GM21360 (cell line): ENCODE data around the gene CCDC124.

Experiments
- ATAC-seq: cut with Tn5 transposase; IDR thresholded peaks from one replicate; pipeline ENCODE4 v1.9.1; 2021; ENCODE audit warnings: mild to moderate bottlenecking, moderate library complexity; ENCODE audit not compliant: unreplicated experiment

Gene CCDC124

DNA sequence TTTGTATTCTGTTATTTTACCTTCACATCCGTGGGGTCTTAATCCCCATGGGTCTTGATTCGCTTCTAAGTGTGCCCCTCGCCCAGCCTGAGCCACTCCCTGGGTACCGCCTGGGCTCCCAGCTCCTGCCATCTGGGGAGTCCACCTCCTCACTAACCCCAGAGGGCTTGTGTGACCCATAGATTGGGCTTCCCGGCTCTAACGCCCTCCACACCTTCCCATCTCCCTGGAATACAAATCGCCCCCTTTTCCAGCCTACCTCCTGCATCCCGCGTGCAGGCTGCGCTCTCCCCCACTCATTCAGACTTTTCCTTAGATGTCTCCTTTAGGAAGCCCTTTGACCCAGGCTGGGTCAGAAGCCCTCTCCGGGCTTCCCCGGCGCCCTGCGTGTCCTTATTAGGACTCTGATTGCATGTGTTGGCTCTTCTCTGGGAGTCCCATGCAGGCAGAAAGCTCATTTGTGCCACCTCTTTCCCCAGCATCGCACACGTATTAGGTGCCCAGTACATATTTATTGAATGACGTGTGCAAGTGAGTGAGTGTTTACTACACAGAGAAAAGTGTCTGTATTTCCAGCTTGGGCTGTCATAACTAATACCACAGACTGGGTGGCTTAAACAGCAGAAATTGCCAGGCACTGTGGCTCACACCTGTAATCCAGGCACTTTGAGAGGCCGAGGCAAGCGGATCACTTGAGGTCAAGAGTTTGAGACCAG lies 757 bp downstream of the CCDC124 start:
- no peak for ATAC-seq

DNA sequence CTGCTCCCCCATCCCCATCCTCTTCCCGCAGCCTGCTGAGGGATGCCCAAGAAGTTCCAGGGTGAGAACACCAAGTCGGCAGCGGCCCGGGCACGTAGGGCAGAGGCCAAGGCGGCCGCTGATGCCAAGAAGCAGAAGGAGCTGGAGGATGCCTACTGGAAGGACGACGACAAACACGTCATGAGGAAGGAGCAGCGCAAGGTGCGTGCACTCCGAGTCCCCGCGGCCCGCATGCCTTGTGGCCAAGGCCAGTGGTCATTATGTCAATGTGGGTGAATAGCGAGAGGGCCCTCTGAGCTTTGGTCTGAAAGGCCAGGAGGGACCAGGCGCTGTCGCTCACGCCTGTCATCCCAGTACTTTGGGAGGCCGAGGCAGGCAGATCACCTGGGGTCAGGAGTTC lies 3.6 kb downstream of the CCDC124 start:
- no peak for ATAC-seq

DNA sequence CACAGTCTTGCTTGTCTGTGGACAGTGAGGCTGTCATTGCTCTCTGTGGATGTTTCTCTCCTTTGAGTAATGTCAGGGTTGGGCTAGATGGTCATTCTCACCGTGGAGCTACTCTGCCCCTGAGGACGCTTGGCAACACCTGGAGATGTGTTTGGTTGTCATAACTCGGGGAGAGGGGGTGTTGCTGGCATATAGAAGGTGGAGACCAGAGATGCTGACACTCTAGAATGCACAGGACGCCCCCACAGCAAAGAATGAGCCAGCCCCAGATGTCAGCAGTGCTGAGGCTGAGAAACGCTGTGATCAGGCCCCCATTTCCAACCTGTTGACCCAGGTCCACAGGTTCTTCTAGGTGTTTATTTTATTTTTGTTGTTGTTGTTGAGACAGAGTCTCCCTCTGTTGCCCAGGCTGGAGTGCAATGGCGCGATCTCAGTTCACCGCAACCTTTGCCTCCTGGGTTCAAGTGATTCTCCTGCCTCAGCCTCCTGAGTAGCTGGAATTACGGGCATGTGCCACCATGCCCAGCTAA lies 4.6 kb downstream of the CCDC124 start:
- ATAC-seq: no peak

DNA sequence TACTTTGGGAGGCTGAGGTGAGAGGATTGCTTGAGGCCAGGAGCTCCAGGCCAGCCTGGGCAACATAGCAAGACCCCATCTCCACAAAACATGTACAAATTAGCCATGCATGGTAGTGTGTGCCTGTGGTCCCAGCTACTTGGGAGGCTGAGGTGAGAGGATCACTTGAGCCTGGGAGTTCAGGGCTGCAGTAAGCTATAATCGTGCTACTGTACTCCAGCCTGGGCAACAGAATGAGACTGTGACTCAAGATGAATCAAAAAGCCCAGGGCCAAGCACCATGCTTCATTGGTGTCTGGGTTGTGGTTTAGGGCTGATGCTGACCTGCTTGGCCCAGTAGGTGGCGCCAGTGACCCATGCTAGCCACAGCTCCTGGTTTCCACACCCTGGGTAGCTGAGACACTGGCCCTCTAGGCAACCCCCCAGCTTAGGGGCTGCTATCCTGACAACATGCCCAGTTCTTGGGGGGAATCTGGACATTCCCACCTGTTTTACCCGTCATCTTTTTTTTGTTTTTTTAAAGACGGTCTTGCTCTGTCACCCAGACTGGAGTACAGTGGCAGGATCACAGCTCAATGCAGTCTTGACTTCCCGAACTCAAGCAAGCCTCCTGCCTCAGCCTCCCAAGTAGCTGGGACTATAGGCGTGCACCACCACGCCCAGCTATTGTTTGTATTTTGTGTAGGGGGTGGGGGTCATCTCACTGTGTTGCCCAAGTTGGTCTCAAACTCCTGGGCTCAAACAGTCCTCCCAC lies 5.5 kb downstream of the CCDC124 start:
- no peak for ATAC-seq

DNA sequence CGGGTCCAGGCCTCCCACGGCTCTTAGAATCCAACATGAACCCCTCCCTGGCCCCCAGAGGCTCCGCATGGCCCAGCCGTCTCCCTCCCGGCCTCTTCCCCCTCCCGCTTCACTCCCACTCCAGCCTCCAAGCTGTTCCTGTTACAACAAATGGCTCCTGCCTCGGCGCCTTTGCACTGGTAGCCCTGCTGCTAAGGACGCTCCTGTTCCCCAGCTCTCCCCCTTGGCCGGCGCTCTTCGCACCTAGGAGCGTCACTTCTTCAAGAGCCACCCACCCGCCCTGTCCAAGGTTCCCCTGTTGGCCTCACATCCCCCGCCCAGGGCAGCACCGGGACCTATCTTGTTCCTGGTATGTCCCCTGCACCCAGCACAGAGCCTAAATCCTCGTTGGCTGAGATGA lies 9.4 kb downstream of the CCDC124 start:
- no peak for ATAC-seq

DNA sequence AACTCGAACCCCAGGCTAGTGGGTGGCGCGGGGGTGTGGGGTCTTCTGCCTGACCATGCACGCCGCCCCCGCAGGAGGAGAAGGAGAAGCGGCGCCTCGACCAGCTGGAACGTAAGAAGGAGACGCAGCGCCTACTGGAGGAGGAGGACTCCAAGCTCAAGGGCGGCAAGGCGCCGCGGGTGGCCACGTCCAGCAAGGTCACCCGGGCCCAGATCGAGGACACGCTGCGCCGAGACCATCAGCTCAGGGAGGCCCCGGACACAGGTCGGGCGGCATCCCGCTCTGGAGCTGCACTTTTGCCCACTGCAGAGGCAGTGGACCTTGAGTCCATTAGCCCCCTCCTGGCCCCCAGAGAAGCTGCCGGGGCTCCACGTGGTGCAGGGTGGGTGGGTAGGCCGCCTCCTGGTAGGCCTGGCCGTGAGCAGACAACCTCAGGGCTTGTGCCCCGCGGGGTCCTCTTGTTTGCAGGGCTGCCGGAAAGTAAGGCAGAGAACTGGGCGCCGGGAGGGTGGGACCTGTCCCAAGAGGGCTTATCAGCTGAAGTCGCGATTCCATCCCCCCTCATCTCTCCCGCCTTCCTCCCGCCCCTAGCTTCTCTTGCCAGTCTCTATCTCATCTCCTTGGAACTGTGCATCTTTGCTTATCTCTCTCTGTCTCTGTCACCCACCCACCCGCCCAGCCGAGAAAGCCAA lies 9.9 kb downstream of the CCDC124 start:
- no peak for ATAC-seq

DNA sequence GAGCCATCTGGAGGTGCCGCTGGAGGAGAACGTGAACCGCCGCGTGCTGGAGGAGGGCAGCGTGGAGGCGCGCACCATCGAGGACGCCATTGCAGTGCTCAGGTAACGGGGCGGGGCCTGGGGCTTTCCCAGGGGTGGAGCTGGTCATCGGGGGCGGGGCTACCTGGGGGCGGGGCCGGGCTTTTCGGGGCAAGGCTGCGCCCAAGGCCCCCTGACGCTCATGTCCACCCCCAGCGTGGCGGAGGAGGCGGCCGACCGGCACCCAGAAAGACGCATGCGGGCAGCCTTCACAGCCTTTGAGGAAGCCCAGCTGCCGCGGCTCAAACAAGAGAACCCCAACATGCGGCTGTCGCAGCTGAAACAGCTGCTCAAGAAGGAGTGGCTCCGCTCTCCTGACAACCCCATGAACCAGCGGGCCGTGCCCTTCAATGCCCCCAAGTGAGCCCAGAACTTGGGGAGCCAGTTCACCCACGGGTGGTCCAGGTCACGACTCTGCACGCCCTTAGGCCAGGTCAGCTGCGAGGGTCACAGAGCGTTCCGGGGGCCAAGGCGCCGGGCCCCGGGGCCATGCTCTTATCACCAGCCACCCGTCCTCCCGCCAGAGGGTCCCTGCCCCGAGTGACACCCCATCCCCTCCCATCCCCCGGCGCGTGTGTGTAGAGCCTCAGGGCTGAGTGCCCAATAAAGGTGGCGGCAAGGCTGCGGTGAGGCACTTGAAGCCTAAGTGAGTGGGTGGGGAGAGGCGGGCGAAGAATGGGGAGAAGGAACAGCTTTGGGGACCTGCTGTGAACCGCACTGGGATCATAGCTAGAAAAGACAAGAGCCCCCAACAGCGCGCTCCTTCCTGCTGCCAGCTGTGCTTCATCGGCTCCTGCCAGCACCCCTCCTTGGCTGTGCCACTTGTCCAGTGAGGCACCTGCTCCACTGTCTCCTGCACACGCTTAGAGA lies 10.7 kb downstream of the CCDC124 start:
- no peak for ATAC-seq

DNA sequence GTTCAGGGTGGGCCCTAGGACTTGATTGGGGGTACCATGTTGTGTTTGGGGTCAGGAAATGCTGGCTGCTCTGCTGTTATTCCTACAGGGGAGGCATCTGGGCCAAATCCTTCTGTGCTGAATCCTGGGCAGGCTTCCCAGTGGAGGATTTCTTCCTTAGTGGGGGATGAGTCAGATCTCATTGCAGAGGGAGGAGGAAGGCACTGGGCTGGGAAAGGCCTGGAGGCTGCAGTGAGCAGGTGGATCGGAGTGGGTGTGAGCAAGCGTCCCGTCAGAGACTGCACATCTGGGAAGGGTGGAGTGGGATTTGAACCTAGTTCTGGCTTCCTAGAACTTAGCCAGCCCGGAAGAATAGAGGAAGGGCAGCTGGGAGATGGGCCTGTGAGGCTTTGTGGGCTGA lies 11.5 kb downstream of the CCDC124 start:
- ATAC-seq: no peak

DNA sequence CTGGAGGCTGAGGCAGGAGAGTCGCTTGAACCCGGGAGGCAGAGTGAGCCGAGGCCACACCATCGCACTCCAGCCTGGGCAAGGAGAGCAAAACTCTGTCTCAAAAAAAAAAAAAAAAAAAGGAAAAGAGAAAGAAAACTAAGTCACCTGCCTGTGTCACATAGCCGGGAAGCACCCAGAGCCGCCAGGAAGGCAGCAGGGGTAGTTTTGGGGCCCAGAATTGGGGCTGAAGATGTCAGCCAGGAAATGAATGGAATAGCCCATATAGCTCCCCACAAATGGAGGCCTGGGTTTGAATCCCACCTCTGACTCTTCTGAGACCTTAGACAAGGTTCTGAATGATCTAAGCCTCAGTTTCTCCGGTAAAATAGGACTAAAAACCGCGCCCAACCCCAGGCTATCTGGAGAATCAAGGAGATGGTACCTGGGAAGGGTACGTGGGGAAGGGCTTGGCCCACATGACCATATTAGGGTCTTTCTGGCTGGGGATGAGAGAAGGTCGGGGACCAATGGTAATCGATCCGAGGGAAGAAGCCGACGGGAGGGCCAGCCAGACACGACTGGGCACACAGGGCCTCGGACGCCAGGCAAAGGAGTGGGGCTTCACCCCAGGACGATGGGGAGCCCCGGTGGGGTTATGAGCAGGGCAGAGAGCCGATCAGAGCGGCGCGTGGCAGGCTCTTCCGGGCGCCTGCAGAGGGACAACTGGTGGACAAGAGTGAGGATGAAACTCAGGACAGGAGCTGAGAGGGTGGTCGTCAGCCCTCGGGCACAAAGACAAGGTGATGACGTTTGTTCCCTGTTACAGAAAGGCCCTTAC lies 14.4 kb downstream of the CCDC124 start:
- ATAC-seq: peak; percentile 30

DNA sequence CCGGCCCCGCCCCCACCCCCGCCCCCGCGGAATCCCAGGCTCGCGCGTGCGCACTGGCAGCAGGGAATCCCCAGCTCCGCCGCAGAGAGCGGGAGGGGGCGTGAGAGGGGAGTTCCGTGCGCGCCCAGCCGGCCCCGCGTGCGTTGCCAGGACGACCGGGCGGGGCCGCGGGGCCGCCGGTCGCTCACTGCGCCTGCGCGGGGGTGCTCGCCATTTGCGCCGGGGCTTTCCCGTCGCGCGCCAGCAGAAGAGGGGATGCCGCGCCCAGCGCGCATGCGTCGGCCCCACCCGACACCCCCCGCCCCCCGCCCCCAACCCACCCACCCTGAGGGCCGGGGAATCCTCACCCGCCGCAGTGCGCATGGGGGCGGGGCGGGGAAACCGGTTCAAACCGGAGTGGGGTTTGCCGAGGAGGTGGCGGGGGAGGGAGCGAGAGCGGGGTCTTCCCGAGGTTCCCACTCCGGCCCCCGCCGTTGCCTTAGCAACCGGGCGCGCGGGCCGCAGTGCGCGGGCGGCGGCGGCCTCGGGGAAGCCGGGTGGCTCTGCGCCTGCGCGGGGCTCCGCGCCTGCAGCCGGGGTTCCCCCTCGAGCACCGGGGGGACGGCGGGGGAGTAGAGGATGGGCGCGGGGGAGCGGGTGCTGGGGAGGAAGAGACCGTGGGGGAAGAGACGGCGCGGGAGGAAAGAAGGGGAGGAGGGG lies 15.1 kb downstream of the CCDC124 start:
- peak; percentile 47 for ATAC-seq

DNA sequence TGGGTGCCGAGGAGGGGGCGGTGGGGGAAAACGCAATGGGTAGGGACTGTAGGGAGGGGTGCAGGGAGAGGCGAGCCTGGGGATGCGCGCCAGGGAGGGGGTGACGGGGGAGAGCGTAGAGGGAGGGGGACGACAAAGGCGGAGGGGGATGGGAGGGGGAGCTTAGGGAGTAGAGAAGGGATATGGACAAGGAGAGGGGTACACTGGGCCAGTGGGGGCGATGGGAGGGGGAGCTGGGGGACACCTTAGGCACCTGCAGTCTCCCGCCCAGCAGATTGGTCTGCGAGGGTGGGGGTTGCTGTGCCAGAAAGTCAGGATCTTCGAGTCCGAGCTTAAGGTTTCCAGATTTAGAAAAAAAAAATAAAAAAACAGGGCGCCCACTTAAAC lies 15.7 kb downstream of the CCDC124 start:
- ATAC-seq: no peak

DNA sequence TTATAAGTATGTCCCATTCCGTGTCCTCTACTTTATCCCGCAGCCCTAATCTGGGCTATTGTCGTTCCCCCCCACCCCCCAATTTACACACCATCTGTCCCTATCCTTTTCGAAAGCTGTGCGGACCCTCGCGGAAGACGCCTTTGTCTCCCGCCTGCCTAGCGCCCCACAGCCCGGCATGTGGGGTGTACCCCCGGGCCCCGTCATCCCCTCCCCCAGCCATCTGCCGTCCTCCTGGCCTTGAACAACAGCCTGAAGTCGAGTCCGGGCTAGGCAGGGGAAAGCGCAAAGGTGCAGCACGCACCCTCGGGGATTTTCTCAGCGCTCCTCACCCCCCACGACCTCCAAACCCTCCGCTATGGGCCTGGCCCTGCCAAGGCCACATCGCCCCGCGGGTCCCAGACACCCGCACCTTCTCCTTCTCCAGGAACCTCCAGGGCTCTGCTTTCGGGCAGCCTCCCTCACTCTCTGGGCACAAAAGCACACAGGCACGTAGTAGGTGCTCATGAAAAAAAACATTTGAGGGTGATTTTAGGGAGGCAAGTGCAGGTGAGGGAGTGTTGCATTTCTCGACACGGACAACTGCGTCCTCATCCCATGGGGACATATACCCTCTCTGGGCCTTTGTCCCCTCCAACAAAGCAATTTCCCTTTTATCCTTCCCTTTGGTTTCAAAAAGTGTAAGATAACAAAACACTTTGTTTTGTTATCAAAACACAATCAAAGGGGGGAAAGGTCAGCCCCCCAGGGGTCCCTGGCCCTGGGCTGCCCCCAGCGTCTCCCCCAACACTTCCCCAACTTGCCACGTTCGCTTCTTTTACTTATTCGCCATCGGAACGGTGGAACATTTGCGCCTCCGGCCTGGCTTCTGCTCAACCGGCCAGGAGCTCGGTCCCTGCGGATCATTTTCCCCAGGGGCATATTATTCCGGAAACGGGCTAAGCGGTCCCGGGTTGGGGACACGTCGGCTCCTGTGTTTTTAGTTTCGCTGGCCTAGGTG lies 16.4 kb downstream of the CCDC124 start:
- no peak for ATAC-seq

DNA sequence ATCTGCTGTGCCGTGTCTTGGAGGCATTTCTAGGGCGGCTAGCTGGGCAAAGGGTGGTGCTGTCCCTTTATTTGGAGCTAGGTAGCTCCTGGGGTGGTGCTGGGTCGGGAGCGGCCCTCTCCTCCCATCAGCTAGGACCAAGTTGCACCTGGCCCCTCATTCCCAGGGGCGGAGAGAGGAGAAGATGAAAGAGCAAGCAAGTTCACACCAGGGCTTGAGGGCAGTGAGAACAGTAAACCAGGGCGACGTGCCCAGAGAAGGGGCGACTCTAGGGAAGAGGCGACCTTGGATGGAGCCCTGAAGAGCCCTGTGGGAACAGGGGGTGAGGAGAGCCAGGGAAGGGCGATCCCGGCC lies 17.1 kb downstream of the CCDC124 start:
- ATAC-seq: no peak

DNA sequence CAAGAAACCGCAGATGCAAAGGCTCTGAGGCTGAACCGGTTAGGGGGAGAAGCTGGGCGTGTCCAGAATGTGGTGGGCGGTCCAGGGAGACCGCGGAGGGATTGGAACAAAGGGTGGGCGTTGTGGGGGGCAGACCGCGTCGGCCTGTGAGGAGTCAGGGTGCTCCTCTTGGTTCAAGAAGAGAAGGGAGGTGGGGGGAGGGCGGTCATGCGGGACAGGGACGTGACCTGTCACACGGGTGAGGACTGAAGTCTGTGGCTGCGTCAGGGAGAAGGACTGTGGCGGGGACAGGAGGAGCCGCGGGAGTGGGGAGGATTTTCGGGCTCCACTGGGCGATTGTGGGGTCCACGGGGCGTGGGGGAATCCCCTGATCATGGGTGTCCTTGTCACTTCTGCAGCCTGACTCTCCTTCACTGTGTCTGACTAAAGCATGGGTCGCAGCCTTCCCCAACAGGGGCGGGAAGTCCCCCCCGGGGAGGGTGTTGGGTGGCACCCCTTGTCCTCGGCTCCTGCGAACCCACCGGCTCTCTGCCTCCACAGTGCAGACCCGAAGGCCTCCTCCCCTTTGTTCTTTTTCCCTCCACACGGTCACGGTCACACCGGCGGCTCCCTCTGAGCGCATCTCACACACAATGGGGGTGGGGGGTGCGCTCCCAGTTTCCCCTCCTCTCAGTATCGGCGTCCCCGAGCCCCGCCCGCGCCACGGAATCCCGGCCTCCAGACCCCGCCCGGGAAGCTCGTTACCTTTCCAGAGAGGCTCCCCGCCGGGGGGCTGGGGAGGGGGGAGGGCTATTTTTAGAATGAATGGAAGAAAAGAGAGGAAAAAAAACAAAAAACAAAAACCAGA lies 17.7 kb downstream of the CCDC124 start:
- ATAC-seq: no peak

DNA sequence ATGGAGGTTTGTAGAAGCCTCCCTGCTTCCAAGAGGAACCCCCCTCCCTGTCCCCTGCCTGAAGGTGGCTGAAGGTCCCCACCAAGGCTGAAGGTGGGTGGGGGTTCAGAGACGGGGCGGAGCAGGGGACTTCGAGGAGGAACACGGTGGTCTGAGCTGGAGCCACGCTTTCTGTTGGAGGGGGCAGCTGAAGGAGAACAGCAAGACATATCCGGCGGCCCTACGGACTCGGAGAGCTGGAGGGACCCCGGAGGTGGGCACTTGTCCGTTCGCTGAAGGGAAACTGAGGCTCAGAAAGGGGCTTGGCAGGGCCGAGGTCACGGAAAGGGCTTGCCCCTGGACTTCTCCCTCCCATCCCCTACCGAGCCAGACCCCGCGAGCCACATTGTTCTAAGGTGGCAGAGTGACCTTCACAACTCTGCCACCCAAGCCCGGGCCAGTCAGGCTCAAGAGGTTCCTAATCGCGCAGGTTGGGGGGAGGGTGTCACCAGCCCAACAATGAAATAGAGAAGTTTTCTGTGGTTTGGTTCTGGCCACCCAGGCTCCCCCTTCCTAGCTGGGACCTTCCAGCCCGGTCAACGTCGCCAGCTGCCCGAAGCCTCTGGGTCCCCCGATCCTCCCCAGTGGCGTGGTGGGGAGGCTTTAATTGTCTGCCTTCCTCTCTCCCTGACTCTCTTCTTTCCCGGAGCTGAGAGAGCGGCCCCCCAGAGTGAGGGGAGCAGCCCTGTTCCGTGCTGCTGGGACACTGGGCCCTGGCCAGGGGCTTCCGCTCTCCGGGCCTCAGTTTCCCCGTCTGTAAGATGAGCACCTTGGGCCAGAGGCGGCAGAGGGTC lies 18.6 kb downstream of the CCDC124 start:
- no peak for ATAC-seq
